Duodenal mucosa (tissue), 2 donors: ENCODE measurements around the gene PRR15L.

Source experiments
- H3K27ac ChIP-seq: one replicate; pipeline ENCODE4 v1.7.0; 2013; ENCODE audit warnings: low read depth, low read length
- H3K27me3 ChIP-seq, 2 donors: one replicate each; pipeline ENCODE4 v1.7.0; 2013; ENCODE audit warnings: low read length in 2 of 2, control low read depth in 1 of 2; ENCODE audit not compliant: insufficient read depth in 2 of 2, control insufficient read depth in 1 of 2
- H3K36me3 ChIP-seq, 2 donors: one replicate each; pipeline ENCODE4 v1.7.0; 2013; ENCODE audit warnings: low read length in 2 of 2, control low read depth in 1 of 2; ENCODE audit not compliant: insufficient read depth in 2 of 2, control insufficient read depth in 1 of 2
- H3K4me1 ChIP-seq, 2 donors: one replicate each; pipeline ENCODE4 v1.7.0; 2013; ENCODE audit warnings: low read length in 2 of 2, control low read depth in 1 of 2; ENCODE audit not compliant: insufficient read depth in 2 of 2, control insufficient read depth in 1 of 2
- H3K4me3 ChIP-seq, 2 donors: one replicate each; pipeline ENCODE4 v1.7.0; 2013; ENCODE audit warnings: low read length in 2 of 2, low read depth in 1 of 2
- H3K9ac ChIP-seq, 2 donors: one replicate each; pipeline ENCODE4 v1.7.0; 2013; ENCODE audit warnings: low read length in 2 of 2, low read depth in 1 of 2
- H3K9me3 ChIP-seq, 2 donors: one replicate each; pipeline ENCODE4 v1.7.0; 2013; ENCODE audit warnings: low read length in 2 of 2, control low read depth in 1 of 2; ENCODE audit not compliant: control insufficient read depth in 1 of 2

Gene PRR15L

DNA sequence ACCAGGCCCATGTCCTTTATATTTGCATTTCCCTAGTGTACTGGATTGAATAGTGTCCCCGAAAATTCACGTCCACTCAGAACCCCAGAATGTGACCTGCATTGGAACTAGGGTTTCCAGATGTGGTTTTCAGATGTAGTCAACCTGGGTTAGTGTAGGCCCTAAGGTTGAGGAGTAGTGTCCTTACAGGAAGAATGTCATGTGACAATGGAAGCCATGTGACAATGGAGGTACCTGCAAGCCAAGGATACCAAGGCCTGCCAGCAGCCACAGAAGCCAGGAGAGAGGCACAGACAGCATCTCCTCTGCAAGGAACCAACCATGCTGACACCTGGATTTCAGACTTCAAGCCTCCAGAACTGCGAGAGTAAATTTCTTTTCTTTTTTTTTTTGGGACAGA, 5.2 kb upstream of the PRR15L start:
- H3K27me3 ChIP-seq = no peaks in the 10 kb centered on the region
- H3K36me3 ChIP-seq = no peaks in the 10 kb centered on the region
- no peak overlapping the region for H3K9ac ChIP-seq
- H3K9me3 ChIP-seq = no peaks in the 10 kb centered on the region
- peaks cover 32 to 57% of the 10 kb centered on the region in 2 donors for H3K4me1 ChIP-seq
- H3K4me3 ChIP-seq = no peak overlapping the region
- no peak overlapping the region for H3K27ac ChIP-seq

DNA sequence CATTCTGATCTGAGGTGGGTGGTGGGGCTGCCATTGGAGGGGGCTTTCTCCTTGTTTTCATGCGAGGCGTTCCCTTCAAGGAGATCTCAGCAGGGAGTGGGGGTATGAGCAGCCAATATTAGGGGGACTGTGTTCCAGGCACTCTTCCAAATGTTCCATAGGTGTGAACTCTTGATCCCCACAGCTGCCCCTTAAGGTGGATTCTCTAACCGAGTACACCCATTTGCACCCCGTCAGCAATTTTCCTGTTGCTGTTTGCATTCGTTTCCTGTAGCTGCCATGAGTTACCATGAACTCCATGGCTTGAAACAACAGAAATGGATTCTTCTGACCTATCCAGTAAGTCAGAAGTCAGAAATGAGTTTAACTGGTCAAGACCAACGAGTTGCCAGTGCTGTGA, 3.7 kb upstream of the PRR15L start:
- Histone ChIP-seq H3K9ac (peak overlapping the region in 1 of 2 donors; percentile 4), H3K9me3 (no peaks in the 10 kb centered on the region), H3K4me1 (peaks cover 24 to 49% of the 10 kb centered on the region in 2 donors), H3K4me3 (no peak overlapping the region), H3K27ac (no peak overlapping the region), H3K36me3 (peaks cover 0 to 5% of the 10 kb centered on the region in 2 donors), H3K27me3 (no peaks in the 10 kb centered on the region)

DNA sequence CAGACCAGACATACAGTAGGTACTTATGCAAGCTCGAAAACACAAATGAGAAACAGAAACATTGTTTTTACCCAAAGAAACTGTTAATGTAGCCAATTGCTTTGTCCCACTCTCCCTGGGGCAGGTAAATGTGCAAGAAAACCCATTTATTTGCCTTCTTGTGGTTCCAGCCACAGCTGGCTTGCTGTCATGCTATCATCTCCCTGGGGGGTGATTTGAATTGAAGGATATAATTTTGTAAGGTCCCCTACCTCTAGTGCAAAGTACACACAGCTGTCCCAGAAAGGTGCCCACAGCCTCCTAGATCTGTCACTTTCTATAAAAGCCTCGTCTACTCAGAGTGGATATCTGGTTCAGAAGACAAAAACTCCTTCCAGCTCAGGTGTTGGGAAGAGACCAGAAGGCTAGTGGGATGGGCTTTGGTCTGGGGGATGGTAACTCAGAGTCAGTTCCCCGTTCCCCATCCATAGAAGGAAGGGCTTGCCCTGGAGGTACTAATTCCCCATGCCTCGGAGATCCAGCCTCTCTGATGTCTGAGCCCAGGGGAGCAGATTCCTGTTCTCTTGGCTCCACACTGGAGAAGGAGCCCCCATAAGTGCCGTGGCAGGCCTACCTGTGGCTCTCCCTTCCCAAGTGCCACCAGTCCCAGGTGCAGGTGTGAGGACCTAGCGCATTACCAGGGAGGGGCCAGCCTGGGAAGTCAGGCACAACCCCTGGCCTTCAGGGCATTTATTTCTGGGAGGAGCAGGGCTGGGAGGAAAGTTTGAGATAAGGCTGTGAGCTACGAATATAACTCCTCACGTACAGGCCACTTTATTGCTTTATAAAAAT, 2.4 kb upstream of the PRR15L start:
- H3K27ac ChIP-seq = peak overlapping the region; percentile 92
- peak overlapping the region; percentile 81 to 99 for H3K9ac ChIP-seq
- H3K4me3 ChIP-seq = peak overlapping the region; percentile 82 to 85
- peaks cover 17 to 42% of the 10 kb centered on the region in 2 donors for H3K4me1 ChIP-seq
- peaks cover 4 to 12% of the 10 kb centered on the region in 2 donors for H3K36me3 ChIP-seq
- no peaks in the 10 kb centered on the region for H3K9me3 ChIP-seq
- H3K27me3 ChIP-seq = no peaks in the 10 kb centered on the region

DNA sequence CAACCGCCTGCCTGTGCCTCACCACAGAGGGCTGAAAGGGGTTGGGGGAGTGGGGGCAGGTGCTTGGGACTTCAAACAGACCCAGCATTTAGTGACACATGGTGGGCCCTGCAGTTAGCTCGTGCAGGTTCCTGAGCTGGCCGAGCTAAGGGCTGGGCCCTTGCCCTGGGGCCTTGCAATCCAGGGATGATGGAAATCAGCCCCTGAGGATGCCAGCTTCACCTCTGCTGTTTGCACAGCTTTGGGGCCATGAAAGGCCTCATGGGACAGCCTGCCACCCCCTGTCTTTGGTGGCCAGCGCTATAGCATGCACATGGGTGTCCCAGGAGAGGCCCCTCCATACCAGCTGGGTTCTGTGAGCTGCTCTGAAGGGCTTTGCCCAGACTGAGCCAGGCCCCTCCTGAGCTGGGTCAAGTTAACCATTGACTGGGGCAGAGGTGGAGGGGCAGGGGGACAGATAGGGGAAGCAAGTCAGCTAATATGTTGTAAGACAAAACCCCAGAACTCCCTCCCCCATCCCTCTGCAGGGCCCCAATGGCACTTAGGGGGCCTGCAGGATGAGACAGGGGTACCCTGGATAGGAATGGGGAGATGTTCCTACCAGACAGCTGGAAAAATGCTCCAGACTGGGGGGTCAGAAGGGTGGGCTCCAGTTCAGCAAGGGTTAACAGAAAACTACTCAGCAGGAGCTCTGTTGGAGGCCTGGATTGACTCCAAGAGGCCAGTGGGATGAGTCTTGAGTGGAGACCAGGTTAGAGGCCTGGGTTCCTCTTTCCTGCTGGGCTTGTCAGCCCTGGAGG, 692 bp downstream of the PRR15L start:
- peaks cover 27 to 29% of the 10 kb centered on the region in 2 donors for H3K4me1 ChIP-seq
- H3K4me3 ChIP-seq = peak overlapping the region; percentile 82 to 85
- H3K27ac ChIP-seq = peak overlapping the region; percentile 92
- H3K36me3 ChIP-seq = peaks cover 24 to 28% of the 10 kb centered on the region in 2 donors
- peak overlapping the region; percentile 96 to 99 for H3K9ac ChIP-seq
- no peaks in the 10 kb centered on the region for H3K27me3 ChIP-seq
- no peaks in the 10 kb centered on the region for H3K9me3 ChIP-seq

DNA sequence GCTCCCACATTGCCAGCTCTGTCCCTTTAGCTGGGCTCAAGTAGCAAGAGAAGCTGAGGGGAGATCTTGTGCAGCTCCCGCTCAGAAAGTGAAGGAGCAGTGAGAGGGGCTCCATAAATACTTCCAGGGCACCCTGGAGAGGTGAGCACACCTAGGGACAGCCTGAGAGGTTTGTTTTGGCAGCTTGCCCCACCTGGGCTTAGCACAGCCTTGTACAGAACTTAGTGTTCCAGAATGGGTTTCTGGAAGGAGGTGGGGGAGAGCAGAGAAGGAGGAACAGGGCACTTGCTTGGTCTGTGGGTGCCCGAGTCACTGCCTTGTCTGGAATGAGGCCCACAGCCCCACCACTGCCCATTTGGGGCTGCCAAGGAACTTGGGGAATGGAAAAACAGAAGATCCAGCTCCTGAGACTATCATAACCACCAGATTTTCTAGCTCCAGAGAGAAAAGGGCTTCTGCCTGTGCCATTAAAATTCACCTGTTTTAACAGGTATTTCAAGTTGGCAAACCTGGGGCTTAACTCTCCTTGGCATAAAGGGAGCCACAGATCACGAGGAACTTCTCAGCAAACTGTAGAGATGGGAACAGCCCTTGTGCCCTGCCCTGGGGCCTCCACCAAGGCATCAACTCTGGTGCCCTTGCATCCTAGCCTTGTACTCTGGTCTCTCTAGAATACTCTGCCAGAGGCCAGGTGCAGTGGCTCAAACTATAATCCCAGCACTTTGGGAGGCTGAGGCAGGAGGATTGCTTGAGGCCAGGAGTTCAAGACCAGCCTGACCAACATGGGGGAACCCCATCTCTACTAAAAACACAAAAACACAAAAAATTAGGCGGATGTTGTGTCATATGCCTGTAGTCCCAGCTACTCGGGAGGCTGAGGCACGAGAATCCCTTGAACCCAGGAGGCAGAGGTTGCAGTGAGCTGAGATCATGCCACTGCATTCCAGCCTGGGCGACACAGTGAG, 1.9 kb downstream of the PRR15L start:
- Histone ChIP-seq H3K4me1 (peaks cover 27 to 29% of the 10 kb centered on the region in 2 donors), H3K9me3 (no peaks in the 10 kb centered on the region), H3K4me3 (peak overlapping the region; percentile 82 to 85), H3K27me3 (no peaks in the 10 kb centered on the region), H3K36me3 (peaks cover 24 to 36% of the 10 kb centered on the region in 2 donors), H3K27ac (peak overlapping the region; percentile 92), H3K9ac (peak overlapping the region; percentile 96 to 99)

DNA sequence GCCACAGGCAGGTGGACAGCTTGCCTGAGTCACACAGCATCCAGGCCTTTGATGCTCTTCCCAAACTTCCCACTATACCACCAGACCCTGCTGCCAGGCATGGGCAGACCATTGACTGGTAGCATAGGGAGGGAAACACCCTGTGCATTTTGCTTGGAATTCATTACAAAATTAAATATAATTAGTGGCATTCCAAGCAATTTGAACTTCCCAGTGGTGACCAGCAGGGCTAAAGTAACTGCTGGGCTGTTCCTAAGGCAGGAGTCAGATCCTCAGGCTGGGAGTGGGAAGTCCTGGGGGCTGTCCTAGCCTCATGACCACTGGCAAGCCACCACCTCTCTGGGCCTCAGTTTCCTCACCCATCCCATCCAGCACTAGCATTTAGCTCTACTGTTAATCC, 3.8 kb downstream of the PRR15L start:
- H3K4me1 ChIP-seq = peaks cover 33 to 43% of the 10 kb centered on the region in 2 donors
- peak overlapping the region; percentile 82 to 85 for H3K4me3 ChIP-seq
- peaks cover 36 to 39% of the 10 kb centered on the region in 2 donors for H3K36me3 ChIP-seq
- H3K27ac ChIP-seq = peak overlapping the region; percentile 76
- H3K9me3 ChIP-seq = no peaks in the 10 kb centered on the region
- no peaks in the 10 kb centered on the region for H3K27me3 ChIP-seq
- peak overlapping the region; percentile 84 to 99 for H3K9ac ChIP-seq

DNA sequence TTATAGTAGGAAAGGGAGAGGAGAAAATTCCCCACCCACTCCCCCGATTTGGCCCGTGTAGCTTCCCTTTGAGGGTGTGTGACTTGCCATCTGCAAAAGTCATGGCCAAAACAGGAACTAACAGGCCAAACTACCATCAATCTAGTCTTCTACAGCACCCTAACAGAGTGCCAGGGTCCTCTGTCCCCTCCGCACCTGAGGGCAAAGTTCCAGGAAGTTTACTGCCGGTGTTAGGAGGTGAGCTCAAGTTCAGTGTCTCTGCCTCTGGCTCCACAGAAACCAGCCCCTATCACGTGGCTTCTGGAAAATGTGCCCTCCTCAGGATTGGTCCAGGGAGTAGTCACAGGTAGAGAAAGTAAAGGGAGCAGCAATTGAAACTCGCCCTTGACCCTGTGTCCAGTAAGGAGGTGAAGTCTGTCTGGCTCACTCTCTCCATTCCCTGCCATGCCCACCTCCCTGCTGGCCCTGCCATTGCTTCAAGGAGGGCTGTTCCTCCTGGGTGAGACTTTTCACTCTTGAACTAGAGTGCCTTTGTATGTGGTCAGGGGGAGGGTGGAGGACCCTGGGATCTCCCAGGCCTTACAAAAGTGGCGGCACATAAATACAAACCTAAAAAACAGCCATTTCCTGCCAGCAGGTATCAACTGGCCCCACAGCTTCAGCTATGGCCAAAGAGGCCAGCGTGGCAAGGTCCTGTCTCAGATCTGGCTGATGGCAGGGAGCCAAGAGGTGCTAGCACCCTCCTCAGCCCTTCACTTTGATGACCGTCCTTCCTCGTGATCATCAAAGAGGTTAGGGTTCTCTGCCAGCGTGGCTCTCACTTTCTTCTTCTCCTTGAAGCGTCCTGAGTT, 5.3 kb downstream of the PRR15L start:
- Histone ChIP-seq H3K9ac (peak overlapping the region; percentile 84 to 99), H3K4me1 (peaks cover 34 to 45% of the 10 kb centered on the region in 2 donors), H3K9me3 (no peaks in the 10 kb centered on the region), H3K27ac (peak overlapping the region; percentile 69), H3K27me3 (no peaks in the 10 kb centered on the region), H3K36me3 (peaks cover 42 to 46% of the 10 kb centered on the region in 2 donors), H3K4me3 (peak overlapping the region; percentile 82 to 85)

DNA sequence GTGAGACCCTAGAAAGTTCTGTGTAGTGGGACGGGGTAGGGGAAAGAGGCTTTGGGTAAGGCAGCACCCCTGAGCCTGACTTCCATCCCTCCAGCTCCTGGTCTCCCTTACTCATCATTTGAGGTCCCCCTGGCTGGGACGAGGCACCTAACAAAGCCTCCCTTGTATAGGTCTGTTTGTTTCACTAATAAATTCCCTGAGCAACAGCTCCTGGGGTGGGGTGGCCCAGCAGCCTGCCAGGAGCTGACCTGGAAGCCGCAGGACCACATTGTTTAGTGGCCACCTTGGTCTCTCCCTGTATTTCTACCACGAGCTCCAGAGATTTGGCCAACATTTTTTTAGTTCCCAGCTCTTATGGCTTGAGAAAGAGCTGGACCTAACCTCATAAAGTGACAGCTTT, 7.2 kb downstream of the PRR15L start:
- H3K4me3 ChIP-seq = peak overlapping the region in 1 of 2 donors; percentile 5
- peaks cover 45 to 58% of the 10 kb centered on the region in 2 donors for H3K4me1 ChIP-seq
- no peaks in the 10 kb centered on the region for H3K9me3 ChIP-seq
- peak overlapping the region; percentile 13 to 33 for H3K9ac ChIP-seq
- H3K36me3 ChIP-seq = peaks cover 38 to 54% of the 10 kb centered on the region in 2 donors
- no peaks in the 10 kb centered on the region for H3K27me3 ChIP-seq
- H3K27ac ChIP-seq = peak overlapping the region; percentile 66

DNA sequence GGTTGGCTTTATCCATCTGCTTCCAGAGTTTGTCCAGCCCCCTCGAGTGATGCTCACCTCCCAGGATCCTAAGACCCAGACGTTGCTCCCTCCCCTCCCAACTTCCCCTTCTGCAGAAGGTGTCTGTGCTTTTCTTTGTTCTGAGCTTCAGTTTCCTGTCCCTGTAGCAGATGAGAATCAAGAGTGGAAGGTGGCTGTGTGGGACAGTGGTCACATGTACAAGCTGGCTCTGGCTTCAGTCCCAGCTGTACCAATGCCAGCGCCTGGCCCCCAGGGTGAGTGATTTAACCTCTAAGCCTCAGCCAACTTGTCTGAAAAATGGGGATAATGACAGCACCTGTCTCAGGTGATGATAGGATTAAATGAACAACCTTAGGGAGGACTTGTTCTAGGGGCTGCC, 7.7 kb downstream of the PRR15L start:
- peaks cover 50 to 63% of the 10 kb centered on the region in 2 donors for H3K4me1 ChIP-seq
- peaks cover 36 to 56% of the 10 kb centered on the region in 2 donors for H3K36me3 ChIP-seq
- peak overlapping the region; percentile 6 to 37 for H3K4me3 ChIP-seq
- H3K27ac ChIP-seq = peak overlapping the region; percentile 66
- no peaks in the 10 kb centered on the region for H3K9me3 ChIP-seq
- peak overlapping the region; percentile 13 to 33 for H3K9ac ChIP-seq
- no peaks in the 10 kb centered on the region for H3K27me3 ChIP-seq
